ENCODE measurements around the gene TP53.
A peak's percentile ranks its signal among the peaks of the same experiment; 100 is the strongest.

TP53 gene

GRCh38 chr17:7673239-7673638 lies 14.1 kb downstream of the TP53 start:
- Mint-ChIP-seq H3K4me3 (no peak overlapping the region), H3K4me1 (no peaks in the 10 kb centered on the region), H3K36me3 (peaks cover 60% of the 10 kb centered on the region), H3K27me3 (no peaks in the 10 kb centered on the region), H3K9me3 (peaks cover 10% of the 10 kb centered on the region), H3K27ac (no peak overlapping the region)
- CTCF ChIA-PET: interaction anchor here (0.6 to 2.2 kb wide), 10 partner anchors 10 to 253 kb away, joined by 3 to 11 read pairs (median 3); partner anchors contain the start of genes SAT2, TP53 and WRAP53
- peak; percentile 66 for DNase-seq

GRCh38 chr17:7668482-7668881 lies 18.8 kb downstream of the TP53 start:
- no peak overlapping the region for H3K27ac Mint-ChIP-seq
- no peaks in the 10 kb centered on the region for H3K4me1 Mint-ChIP-seq
- DNase-seq: no peak
- peaks cover 3% of the 10 kb centered on the region for H3K9me3 Mint-ChIP-seq
- H3K27me3 Mint-ChIP-seq: no peaks in the 10 kb centered on the region
- no peak overlapping the region for H3K4me3 Mint-ChIP-seq
- CTCF ChIA-PET: no interaction called here
- peaks cover 37% of the 10 kb centered on the region for H3K36me3 Mint-ChIP-seq

GRCh38 chr17:7667656-7668406 lies 19.5 kb downstream of the TP53 start:
- no peak overlapping the region for H3K4me3 Mint-ChIP-seq
- DNase-seq: no peak
- H3K4me1 Mint-ChIP-seq: no peaks in the 10 kb centered on the region
- H3K36me3 Mint-ChIP-seq: peaks cover 32% of the 10 kb centered on the region
- CTCF ChIA-PET: interaction anchor here (1.3 kb wide), 1 partner anchor 35 kb away, joined by 3 read pairs; no protein-coding TSS in a partner anchor
- H3K9me3 Mint-ChIP-seq: no peaks in the 10 kb centered on the region
- H3K27ac Mint-ChIP-seq: no peak overlapping the region
- no peaks in the 10 kb centered on the region for H3K27me3 Mint-ChIP-seq

GRCh38 chr17:7656958-7657609 lies 30.2 kb downstream of the TP53 start:
- no peak for DNase-seq
- H3K9me3 Mint-ChIP-seq: no peaks in the 10 kb centered on the region
- no peak overlapping the region for H3K27ac Mint-ChIP-seq
- H3K4me3 Mint-ChIP-seq: no peak overlapping the region
- no peaks in the 10 kb centered on the region for H3K4me1 Mint-ChIP-seq
- CTCF ChIA-PET: interaction anchor here (0.9 kb wide), 1 partner anchor 16 kb away, joined by 3 read pairs; no protein-coding TSS in a partner anchor
- no peaks in the 10 kb centered on the region for H3K36me3 Mint-ChIP-seq
- peaks cover 32% of the 10 kb centered on the region for H3K27me3 Mint-ChIP-seq

GRCh38 chr17:7655541-7655840 lies 31.8 kb downstream of the TP53 start:
- H3K27ac Mint-ChIP-seq: no peak overlapping the region
- H3K4me3 Mint-ChIP-seq: no peak overlapping the region
- H3K36me3 Mint-ChIP-seq: no peaks in the 10 kb centered on the region
- CTCF ChIA-PET: no interaction called here
- peaks cover 48% of the 10 kb centered on the region for H3K27me3 Mint-ChIP-seq
- H3K9me3 Mint-ChIP-seq: no peaks in the 10 kb centered on the region
- DNase-seq: no peak
- H3K4me1 Mint-ChIP-seq: peaks cover 7% of the 10 kb centered on the region

- Mint-ChIP-seq H3K27ac (no peak overlapping the region), H3K27me3 (peaks cover 53% of the 10 kb centered on the region), H3K9me3 (no peaks in the 10 kb centered on the region), H3K36me3 (no peaks in the 10 kb centered on the region), H3K4me3 (no peak overlapping the region), H3K4me1 (peaks cover 12% of the 10 kb centered on the region)
- CTCF ChIA-PET: no interaction called here
- no peak for DNase-seq
Measured at GRCh38 chr17:7654832-7655540, 32.3 kb downstream of the TP53 start.

- DNase-seq: no peak
- Mint-ChIP-seq H3K9me3 (no peaks in the 10 kb centered on the region), H3K27ac (no peak overlapping the region), H3K4me1 (peaks cover 15% of the 10 kb centered on the region), H3K27me3 (peaks cover 72% of the 10 kb centered on the region), H3K4me3 (no peak overlapping the region), H3K36me3 (no peaks in the 10 kb centered on the region)
- CTCF ChIA-PET: no interaction called here
Measured at GRCh38 chr17:7652388-7653356, 34.6 kb downstream of the TP53 start.

GRCh38 chr17:7651665-7652387 lies 35.5 kb downstream of the TP53 start:
- Mint-ChIP-seq H3K36me3 (no peaks in the 10 kb centered on the region), H3K27ac (no peak overlapping the region), H3K27me3 (peaks cover 78% of the 10 kb centered on the region), H3K9me3 (no peaks in the 10 kb centered on the region), H3K4me3 (peak overlapping the region; percentile 13), H3K4me1 (peaks cover 15% of the 10 kb centered on the region)
- CTCF ChIA-PET: interaction anchor here (1.8 kb wide), 1 partner anchor 34 kb away, joined by 5 read pairs; no protein-coding TSS in a partner anchor
- DNase-seq: no peak

GRCh38 chr17:7651097-7651664 lies 36.1 kb downstream of the TP53 start:
- CTCF ChIA-PET: interaction anchor here (0.6 to 1.8 kb wide), 2 partner anchors 35 to 287 kb away, joined by 3 to 5 read pairs; no protein-coding TSS in a partner anchor
- Mint-ChIP-seq H3K9me3 (no peaks in the 10 kb centered on the region), H3K4me1 (peaks cover 15% of the 10 kb centered on the region), H3K4me3 (peak overlapping the region; percentile 69), H3K27me3 (peaks cover 80% of the 10 kb centered on the region), H3K36me3 (no peaks in the 10 kb centered on the region), H3K27ac (no peak overlapping the region)
- DNase-seq: no peak

GRCh38 chr17:7650509-7651096 lies 36.7 kb downstream of the TP53 start, which contains the start of gene ATP1B2:
TSS of gene ATP1B2 (plus strand) at chr17:7650926. CDS start at chr17:7651519, 593 bp downstream.
- Mint-ChIP-seq H3K9me3 (no peaks in the 10 kb centered on the region), H3K27ac (no peak within 1 kb of the TSS), H3K4me3 (peak within 1 kb of the TSS; percentile 71), H3K4me1 (peaks cover 15% of the 10 kb centered on the region), H3K27me3 (peaks cover 80% of the 10 kb centered on the region), H3K36me3 (no peaks in the 10 kb centered on the region)
- CTCF ChIA-PET: interaction anchor here (0.6 to 1.8 kb wide), 2 partner anchors 35 to 287 kb away, joined by 3 to 5 read pairs; no protein-coding TSS in a partner anchor
- peak; percentile 86 for DNase-seq

GRCh38 chr17:7647018-7647417 lies 40.3 kb downstream of the TP53 start:
- Mint-ChIP-seq H3K4me1 (peaks cover 31% of the 10 kb centered on the region), H3K4me3 (no peak overlapping the region), H3K27ac (no peak overlapping the region), H3K9me3 (no peaks in the 10 kb centered on the region), H3K36me3 (no peaks in the 10 kb centered on the region), H3K27me3 (peaks cover 60% of the 10 kb centered on the region)
- no peak for DNase-seq
- CTCF ChIA-PET: no interaction called here

- CTCF ChIA-PET: no interaction called here
Measured at GRCh38 chr17:7646457-7646856, 40.8 kb downstream of the TP53 start.

More at GRCh38 chr17:7646457-7646856, 40.8 kb downstream of the TP53 start:
- H3K9me3 Mint-ChIP-seq: peaks cover 4% of the 10 kb centered on the region
- peaks cover 36% of the 10 kb centered on the region for H3K4me1 Mint-ChIP-seq
- no peak overlapping the region for H3K4me3 Mint-ChIP-seq
- no peaks in the 10 kb centered on the region for H3K36me3 Mint-ChIP-seq
- H3K27me3 Mint-ChIP-seq: peaks cover 60% of the 10 kb centered on the region
- DNase-seq: no peak
- no peak overlapping the region for H3K27ac Mint-ChIP-seq

Data from activated naive CD4-positive, alpha-beta T cell treated with anti-CD3 and anti-CD28 coated beads, Interleukin-2, amount 10 ng/mL, durations not matched to agents 7 days and 5 days (primary cell).